LNCAP (cell line): ENCODE data around the gene ANKS1A.

Experiments used
- TF ChIP-seq, protein P1 (sequence below): fragments of 450-650 bp; IDR thresholded peaks from 2 replicates; pipeline ENCODE4 v1.5.1; 2017; ENCODE audit warnings: mild to moderate bottlenecking

Gene ANKS1A

GRCh38 chr6:34957231-34957783 is 68.3 kb downstream of the ANKS1A start:
- TF ChIP-seq, protein P1, sequence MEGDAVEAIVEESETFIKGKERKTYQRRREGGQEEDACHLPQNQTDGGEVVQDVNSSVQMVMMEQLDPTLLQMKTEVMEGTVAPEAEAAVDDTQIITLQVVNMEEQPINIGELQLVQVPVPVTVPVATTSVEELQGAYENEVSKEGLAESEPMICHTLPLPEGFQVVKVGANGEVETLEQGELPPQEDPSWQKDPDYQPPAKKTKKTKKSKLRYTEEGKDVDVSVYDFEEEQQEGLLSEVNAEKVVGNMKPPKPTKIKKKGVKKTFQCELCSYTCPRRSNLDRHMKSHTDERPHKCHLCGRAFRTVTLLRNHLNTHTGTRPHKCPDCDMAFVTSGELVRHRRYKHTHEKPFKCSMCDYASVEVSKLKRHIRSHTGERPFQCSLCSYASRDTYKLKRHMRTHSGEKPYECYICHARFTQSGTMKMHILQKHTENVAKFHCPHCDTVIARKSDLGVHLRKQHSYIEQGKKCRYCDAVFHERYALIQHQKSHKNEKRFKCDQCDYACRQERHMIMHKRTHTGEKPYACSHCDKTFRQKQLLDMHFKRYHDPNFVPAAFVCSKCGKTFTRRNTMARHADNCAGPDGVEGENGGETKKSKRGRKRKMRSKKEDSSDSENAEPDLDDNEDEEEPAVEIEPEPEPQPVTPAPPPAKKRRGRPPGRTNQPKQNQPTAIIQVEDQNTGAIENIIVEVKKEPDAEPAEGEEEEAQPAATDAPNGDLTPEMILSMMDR: no peak

DNA sequence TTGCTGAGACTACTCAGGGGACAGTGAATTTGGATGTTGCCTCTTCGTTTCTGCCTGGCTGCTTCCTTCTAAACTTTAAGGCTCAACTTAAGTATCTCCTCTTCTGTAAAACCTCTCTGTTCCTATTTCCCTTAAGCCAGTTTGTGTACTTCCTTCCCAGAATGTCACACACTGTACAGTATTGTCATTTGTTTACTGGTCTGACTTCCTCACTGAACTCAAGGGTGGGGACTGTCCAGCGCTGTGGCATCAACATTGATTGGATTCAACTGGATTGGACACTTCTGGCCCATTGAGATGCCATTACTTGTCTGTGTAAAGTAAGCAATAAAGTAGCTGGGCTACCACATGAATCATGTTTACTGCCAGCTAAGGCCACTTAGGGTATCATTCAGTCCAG is 69.7 kb downstream of the ANKS1A start:
- TF ChIP-seq, protein P1: no peak

GRCh38 chr6:34959224-34959623 is 70.2 kb downstream of the ANKS1A start:
- TF ChIP-seq, protein P1: no peak

GRCh38 chr6:34961082-34961481 is 72.0 kb downstream of the ANKS1A start:
- TF ChIP-seq, protein P1: no peak

DNA sequence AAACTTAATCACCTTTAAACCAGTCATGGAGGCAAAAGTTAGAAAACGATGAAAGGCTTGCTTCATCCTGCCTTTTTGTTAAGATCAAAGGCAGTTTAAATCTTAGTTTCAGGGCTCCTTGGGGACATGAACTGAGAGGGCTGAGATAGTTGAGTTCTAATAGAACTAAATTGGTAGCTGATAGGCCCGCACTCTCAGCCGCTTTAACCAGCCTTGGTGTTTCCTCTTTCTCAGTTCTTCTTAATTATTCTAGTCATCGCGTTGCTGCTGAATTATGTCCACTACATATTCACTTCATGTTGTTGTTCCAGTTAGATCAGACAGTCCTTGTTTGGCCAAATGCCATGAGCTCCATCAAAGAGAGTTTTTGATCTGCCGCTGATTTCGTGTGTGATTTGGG is 72.5 kb downstream of the ANKS1A start:
- TF ChIP-seq, protein P1: no peak

GRCh38 chr6:34964564-34964963 is 75.5 kb downstream of the ANKS1A start:
- TF ChIP-seq, protein P1: no peak

GRCh38 chr6:34967461-34967860 is 78.4 kb downstream of the ANKS1A start:
- TF ChIP-seq, protein P1: no peak

- TF ChIP-seq, protein P1: no peak
Observed at GRCh38 chr6:34969662-34970265, 80.7 kb downstream of the ANKS1A start.
